Small intestine (tissue), 7 donors: ENCODE results near the gene OCA2. TPM values are rescaled to one million over a fixed set of nuclear protein-coding genes. Genes with fewer than 3 reads are reported as not detected.

Experiments used
- DNase-seq, 2 donors: peaks; one replicate each; pipeline versions ENCODE4 v3.0.0 to v3.0.0-alpha.2; 2013
- FAIRE-seq: peaks from 2 replicates; lab custom pipeline; 2012; peaks lifted over from hg19 to GRCh38; lab: Jason Lieb, UNC
- H3K27ac ChIP-seq, 3 donors: one replicate each; pipeline ENCODE4 v1.5.1; 2013; ENCODE audit warnings: low read length in 2 of 3, mild to moderate bottlenecking in 2 of 3, control low read depth in 1 of 3, inconsistent platforms in 1 of 3, low read depth in 1 of 3, moderate library complexity in 1 of 3
- H3K27me3 ChIP-seq, 3 donors: one replicate each; pipeline ENCODE4 v1.6.1; 2013; ENCODE audit warnings: low read length in 3 of 3, inconsistent platforms in 1 of 3; ENCODE audit not compliant: control insufficient read depth in 3 of 3, insufficient read depth in 3 of 3
- H3K36me3 ChIP-seq, 3 donors: one replicate each; pipeline ENCODE4 v1.6.1; 2013; ENCODE audit warnings: low read length in 3 of 3, inconsistent platforms in 1 of 3, low read depth in 1 of 3, mild to moderate bottlenecking in 1 of 3, moderate library complexity in 1 of 3; ENCODE audit not compliant: control insufficient read depth in 3 of 3, insufficient read depth in 2 of 3
- H3K4me1 ChIP-seq, 3 donors: one replicate each; pipeline ENCODE4 v1.6.1; 2013; ENCODE audit warnings: low read length in 2 of 3, inconsistent platforms in 1 of 3, low read depth in 1 of 3, mild to moderate bottlenecking in 1 of 3, moderate library complexity in 1 of 3; ENCODE audit not compliant: control insufficient read depth in 3 of 3, insufficient read depth in 2 of 3
- H3K4me3 ChIP-seq, 3 donors: one replicate each; pipeline ENCODE4 v1.5.1; 2013; ENCODE audit warnings: low read length in 3 of 3, control low read depth in 1 of 3, inconsistent platforms in 1 of 3, low read depth in 1 of 3, mild to moderate bottlenecking in 1 of 3, moderate library complexity in 1 of 3
- H3K9me3 ChIP-seq, 2 donors: one replicate each; pipeline ENCODE4 v1.6.1; 2013; ENCODE audit warnings: low read depth in 1 of 2, low read length in 1 of 2; ENCODE audit not compliant: control insufficient read depth in 2 of 2, insufficient read depth in 1 of 2
- WGBS, 3 donors: extraction: QIAGEN DNeasy Blood & Tissue Kit; methylation state at CpG; one replicate each; pipeline ENCODE4 v1.1.7; 2013; 5-methylcytosine and 5-hydroxymethylcytosine counted together
- polyA plus RNA-seq, 4 donors: library from polyadenylated mRNA; stranded (reverse) in 3 of 4; unstranded in 1 of 4; fragments of 200-250 nt in 3 of 4; fragments of 120-200 nt in 1 of 4; gene quantifications; one replicate each; pipeline versions ENCODE4 v1.2.1 to v1.2.3, GENCODE V29; 2013
- donor health status: healthy with polysubstance abuse.
- donor health status: control.
- donor health status: control.
- donor health status: Bipolar disorder and iron deficiency.
- donor health status: healthy.

Gene OCA2
- polyA plus RNA-seq, 4 donors = 0.07 to 5.9 TPM; not detected in 2

- FAIRE-seq (no peak), DNase-seq (no peak)
- Histone ChIP-seq H3K4me1 (no peaks in the 10 kb centered on the region), H3K27ac (no peak overlapping the region), H3K36me3 (peaks cover 0 to 8% (median 0%) of the 10 kb centered on the region in 3 donors), H3K9me3 (no peaks in the 10 kb centered on the region), H3K4me3 (no peak overlapping the region), H3K27me3 (no peaks in the 10 kb centered on the region)
- WGBS, 3 donors = 73 to 92% (median 89%) methylated on average over 1 of the region's 1 CpG
These were observed 74.2 kb downstream of the OCA2 start for GRCh38 chr15:28024889-28025250.

- FAIRE-seq = no peak
- Histone ChIP-seq H3K4me1 (no peaks in the 10 kb centered on the region), H3K4me3 (no peak overlapping the region), H3K27ac (no peak overlapping the region), H3K36me3 (peaks cover 0 to 8% (median 0%) of the 10 kb centered on the region in 3 donors), H3K27me3 (no peaks in the 10 kb centered on the region), H3K9me3 (no peaks in the 10 kb centered on the region)
- 78 to 81% (median 81%) methylated on average over 19 of the region's 19 CpGs for WGBS, 3 donors
- no peak for DNase-seq
These were observed 74.9 kb downstream of the OCA2 start for GRCh38 chr15:28023933-28024888.

GRCh38 chr15:28023422-28023821 is 75.7 kb downstream of the OCA2 start:
- no peak for DNase-seq
- no peak for FAIRE-seq
- no peaks in the 10 kb centered on the region for H3K9me3 ChIP-seq
- H3K27ac ChIP-seq = no peak overlapping the region
- WGBS, 3 donors = 94 to 97% (median 95%) methylated on average over 8 of the region's 8 CpGs
- peaks cover 0 to 8% (median 0%) of the 10 kb centered on the region in 3 donors for H3K36me3 ChIP-seq
- H3K27me3 ChIP-seq = no peaks in the 10 kb centered on the region
- H3K4me3 ChIP-seq = no peak overlapping the region
- no peaks in the 10 kb centered on the region for H3K4me1 ChIP-seq

GRCh38 chr15:28022961-28023360 is 76.2 kb downstream of the OCA2 start:
- Histone ChIP-seq H3K4me1 (no peaks in the 10 kb centered on the region), H3K36me3 (peaks cover 0 to 8% (median 0%) of the 10 kb centered on the region in 3 donors), H3K9me3 (no peaks in the 10 kb centered on the region), H3K4me3 (no peak overlapping the region), H3K27ac (no peak overlapping the region), H3K27me3 (no peaks in the 10 kb centered on the region)
- DNase-seq = no peak
- FAIRE-seq = no peak
- 67 to 81% (median 75%) methylated on average over 2 of the region's 2 CpGs for WGBS, 3 donors

- Histone ChIP-seq H3K27ac (no peak overlapping the region), H3K27me3 (no peaks in the 10 kb centered on the region), H3K9me3 (no peaks in the 10 kb centered on the region), H3K36me3 (peaks cover 0 to 5% (median 0%) of the 10 kb centered on the region in 3 donors), H3K4me1 (peaks cover 0 to 4% (median 0%) of the 10 kb centered on the region in 3 donors), H3K4me3 (no peak overlapping the region)
- 54 to 75% (median 58%) methylated on average over 12 to 13 of the region's 13 CpGs for whole genome bisulfite sequencing, 3 donors
- DNase-seq (no peak), FAIRE-seq (no peak)
These were observed 76.9 kb downstream of the OCA2 start for GRCh38 chr15:28022181-28022580.

- DNase-seq = peak; percentile 57 to 77
- Histone ChIP-seq H3K4me3 (no peak overlapping the region), H3K9me3 (no peaks in the 10 kb centered on the region), H3K4me1 (peaks cover 0 to 4% (median 0%) of the 10 kb centered on the region in 3 donors), H3K27me3 (no peaks in the 10 kb centered on the region), H3K36me3 (peaks cover 0 to under 1% (median 0%) of the 10 kb centered on the region in 3 donors), H3K27ac (no peak overlapping the region)
- WGBS, 3 donors = 27 to 47% (median 32%) methylated on average over 17 of the region's 17 CpGs
- FAIRE-seq = no peak
These were observed 77.7 kb downstream of the OCA2 start for GRCh38 chr15:28021281-28022039.

GRCh38 chr15:28020644-28021043 is 78.5 kb downstream of the OCA2 start:
- Histone ChIP-seq H3K36me3 (no peaks in the 10 kb centered on the region), H3K9me3 (no peaks in the 10 kb centered on the region), H3K4me1 (peaks cover 0 to 4% (median 0%) of the 10 kb centered on the region in 3 donors), H3K4me3 (no peak overlapping the region), H3K27ac (no peak overlapping the region), H3K27me3 (no peaks in the 10 kb centered on the region)
- DNase-seq (no peak), FAIRE-seq (no peak)
- WGBS, 3 donors = 84 to 90% (median 90%) methylated on average over 6 of the region's 6 CpGs

- 67 to 82% (median 70%) methylated on average over 17 to 19 of the region's 19 CpGs for WGBS, 3 donors
- DNase-seq = no peak
These were observed 79.4 kb downstream of the OCA2 start for GRCh38 chr15:28019594-28020309.

More at GRCh38 chr15:28019594-28020309, 79.4 kb downstream of the OCA2 start:
- FAIRE-seq = no peak
- H3K27ac ChIP-seq = no peak overlapping the region
- no peak overlapping the region for H3K4me3 ChIP-seq
- no peaks in the 10 kb centered on the region for H3K36me3 ChIP-seq
- peaks cover 0 to 4% (median 0%) of the 10 kb centered on the region in 3 donors for H3K4me1 ChIP-seq
- H3K27me3 ChIP-seq = no peaks in the 10 kb centered on the region
- no peaks in the 10 kb centered on the region for H3K9me3 ChIP-seq
